ENCODE measurements around the gene TGFBR3L. TPM values are rescaled to one million over a fixed set of nuclear protein-coding genes. Genes with fewer than 3 reads are reported as not detected.

TGFBR3L gene
- total RNA-seq, 3 donors from 2014 or later: 2.3 TPM; not detected in 2

DNA sequence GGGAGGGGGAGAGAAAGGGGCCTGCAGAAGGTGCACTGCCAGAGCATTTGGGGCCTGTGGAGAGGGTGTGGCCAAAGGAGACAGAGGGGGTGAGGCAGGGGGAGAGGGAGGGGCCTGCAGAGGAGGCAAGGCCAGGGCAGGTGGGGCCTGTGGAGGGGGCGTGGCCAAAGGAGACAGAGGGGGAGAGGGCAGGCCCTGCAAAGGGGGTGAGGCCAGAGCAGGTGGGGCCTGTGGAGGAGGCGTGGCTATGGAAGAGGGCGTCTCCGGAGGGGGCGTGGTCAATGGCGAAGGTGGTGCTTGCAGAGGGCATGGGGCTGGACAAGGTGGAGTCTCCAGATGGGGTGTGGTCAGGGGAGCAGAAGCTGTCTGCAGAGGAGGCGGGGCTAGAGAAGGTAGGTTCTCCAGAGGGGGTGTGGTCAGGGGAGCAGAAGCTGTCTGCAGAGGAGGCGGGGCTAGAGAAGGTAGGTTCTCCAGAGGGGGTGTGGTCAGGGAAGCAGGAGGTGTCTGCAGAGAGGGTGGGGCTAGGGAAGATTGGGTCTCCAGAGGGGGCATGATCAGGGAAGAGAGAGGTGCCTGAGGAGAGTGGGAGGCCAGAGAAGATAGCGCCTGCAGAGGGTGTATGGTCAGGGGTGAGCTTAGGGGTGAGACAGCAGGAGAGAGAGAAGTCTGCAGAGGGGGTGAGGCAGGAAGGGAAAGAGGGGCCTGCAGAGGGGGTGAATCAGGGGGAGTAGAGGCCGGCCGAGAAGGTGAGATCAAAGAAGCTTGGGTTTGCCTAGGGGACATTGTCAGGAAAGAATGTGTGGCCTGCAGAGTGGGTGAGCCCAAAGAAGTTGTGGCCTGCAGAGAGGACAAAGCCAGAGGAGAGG, 43.8 kb upstream of the TGFBR3L start:
- peak overlapping the region in 2 of 3 donors; percentile 36 to 54 for H3K4me3 ChIP-seq
- peaks cover 5 to 20% of the 10 kb centered on the region in 2 donors for H3K27me3 ChIP-seq
- H3K9me3 ChIP-seq: no peaks in the 10 kb centered on the region
- intact Hi-C loops (cut with DNase I; ENCODE audit: low total_unique reads): no loop called here
- TF ChIP-seq POLR2AphosphoS5 (IDR thresholded peaks at IDR 0.05) (no peak), POLR2A (IDR thresholded peaks at IDR 0.05) (no peak)
- TF ChIP-seq, protein P1, sequence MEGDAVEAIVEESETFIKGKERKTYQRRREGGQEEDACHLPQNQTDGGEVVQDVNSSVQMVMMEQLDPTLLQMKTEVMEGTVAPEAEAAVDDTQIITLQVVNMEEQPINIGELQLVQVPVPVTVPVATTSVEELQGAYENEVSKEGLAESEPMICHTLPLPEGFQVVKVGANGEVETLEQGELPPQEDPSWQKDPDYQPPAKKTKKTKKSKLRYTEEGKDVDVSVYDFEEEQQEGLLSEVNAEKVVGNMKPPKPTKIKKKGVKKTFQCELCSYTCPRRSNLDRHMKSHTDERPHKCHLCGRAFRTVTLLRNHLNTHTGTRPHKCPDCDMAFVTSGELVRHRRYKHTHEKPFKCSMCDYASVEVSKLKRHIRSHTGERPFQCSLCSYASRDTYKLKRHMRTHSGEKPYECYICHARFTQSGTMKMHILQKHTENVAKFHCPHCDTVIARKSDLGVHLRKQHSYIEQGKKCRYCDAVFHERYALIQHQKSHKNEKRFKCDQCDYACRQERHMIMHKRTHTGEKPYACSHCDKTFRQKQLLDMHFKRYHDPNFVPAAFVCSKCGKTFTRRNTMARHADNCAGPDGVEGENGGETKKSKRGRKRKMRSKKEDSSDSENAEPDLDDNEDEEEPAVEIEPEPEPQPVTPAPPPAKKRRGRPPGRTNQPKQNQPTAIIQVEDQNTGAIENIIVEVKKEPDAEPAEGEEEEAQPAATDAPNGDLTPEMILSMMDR (IDR thresholded peaks at IDR 0.05): no peak
- H3K36me3 ChIP-seq: no peaks in the 10 kb centered on the region
- H3K4me1 ChIP-seq: peaks cover 0 to 8% of the 10 kb centered on the region in 2 donors
- no peak overlapping the region for H3K27ac ChIP-seq
- DNase-seq (ENCODE audit: low spot score in 2 of 2): peak in 1 of 2 donors; percentile 84

- peak overlapping the region; percentile 28 to 52 for H3K27ac ChIP-seq
Measured at GRCh38 chr19:7871437-7872305, 43.0 kb upstream of the TGFBR3L start.

DNA sequence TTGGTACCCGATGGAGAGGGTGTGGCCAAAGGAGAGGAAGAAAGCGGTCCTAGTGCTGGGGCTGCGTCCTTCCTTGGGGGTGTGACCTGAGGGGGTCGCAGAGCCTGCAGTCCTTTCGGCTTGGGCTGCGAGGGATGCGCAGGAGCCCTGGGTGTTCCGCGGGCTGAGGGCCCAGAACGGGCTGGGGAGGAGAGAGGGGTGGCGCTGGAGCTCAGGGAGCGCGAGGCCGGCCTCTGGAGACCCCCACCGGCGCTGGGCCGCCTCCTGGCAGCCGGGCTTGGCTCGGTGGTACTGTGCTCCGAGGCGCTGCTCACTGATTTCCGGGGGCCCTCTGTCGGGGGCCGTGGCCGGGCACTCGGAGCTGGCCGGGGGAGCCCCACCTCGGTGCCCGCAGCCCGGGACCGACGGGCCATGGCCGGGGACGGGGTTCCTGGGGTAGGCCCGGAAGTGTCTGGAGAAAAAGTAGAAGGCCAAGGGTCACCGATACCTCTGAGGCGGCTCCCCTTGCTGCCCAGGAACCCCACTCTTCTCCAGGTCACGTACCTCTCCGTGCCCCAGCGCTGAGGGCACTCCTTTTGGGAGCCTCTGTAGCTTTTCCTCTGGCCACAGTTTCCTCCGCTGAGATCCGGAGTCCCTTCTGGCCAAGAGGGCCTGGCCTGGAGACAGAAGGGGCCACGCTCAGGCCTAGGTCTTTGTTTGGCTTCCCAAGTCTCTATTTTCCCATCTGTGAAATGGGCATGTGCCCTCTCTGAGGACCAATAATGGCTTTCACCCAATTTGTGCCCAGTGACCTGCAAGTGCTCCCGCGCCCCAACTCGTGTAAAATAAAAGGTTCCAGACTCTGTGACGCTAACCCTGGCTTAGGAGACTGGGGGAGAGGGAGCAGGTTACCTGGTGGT, 42.1 kb upstream of the TGFBR3L start:
- Histone ChIP-seq H3K36me3 (no peaks in the 10 kb centered on the region), H3K9me3 (no peaks in the 10 kb centered on the region), H3K27ac (peak overlapping the region; percentile 1 to 28), H3K4me1 (peaks cover 0 to 8% of the 10 kb centered on the region in 2 donors), H3K4me3 (peak overlapping the region in 2 of 3 donors; percentile 36 to 54), H3K27me3 (peaks cover 5 to 20% of the 10 kb centered on the region in 2 donors)
- intact Hi-C loops (cut with DNase I; ENCODE audit: low total_unique reads): loop anchor here (1.0 kb wide), 1 partner anchor 18 kb away; no protein-coding TSS in a partner anchor
- TF ChIP-seq POLR2A (IDR thresholded peaks at IDR 0.05) (no peak), POLR2AphosphoS5 (IDR thresholded peaks at IDR 0.05) (no peak)
- TF ChIP-seq, protein P1 (IDR thresholded peaks at IDR 0.05): no peak
- no peak for DNase-seq (ENCODE audit: low spot score in 2 of 2)

More at GRCh38 chr19:7871437-7872305, 43.0 kb upstream of the TGFBR3L start:
- Histone ChIP-seq H3K27me3 (peaks cover 5 to 20% of the 10 kb centered on the region in 2 donors), H3K9me3 (no peaks in the 10 kb centered on the region), H3K36me3 (no peaks in the 10 kb centered on the region), H3K4me3 (peak overlapping the region in 2 of 3 donors; percentile 36 to 54), H3K4me1 (peaks cover 0 to 8% of the 10 kb centered on the region in 2 donors)
- peak; percentile 93 to 97 for DNase-seq (ENCODE audit: low spot score in 2 of 2)
- intact Hi-C loops (cut with DNase I; ENCODE audit: low total_unique reads): no loop called here
- TF ChIP-seq POLR2A (IDR thresholded peaks at IDR 0.05) (no peak), POLR2AphosphoS5 (IDR thresholded peaks at IDR 0.05) (no peak)
- TF ChIP-seq, protein P1 (IDR thresholded peaks at IDR 0.05): no peak

DNA sequence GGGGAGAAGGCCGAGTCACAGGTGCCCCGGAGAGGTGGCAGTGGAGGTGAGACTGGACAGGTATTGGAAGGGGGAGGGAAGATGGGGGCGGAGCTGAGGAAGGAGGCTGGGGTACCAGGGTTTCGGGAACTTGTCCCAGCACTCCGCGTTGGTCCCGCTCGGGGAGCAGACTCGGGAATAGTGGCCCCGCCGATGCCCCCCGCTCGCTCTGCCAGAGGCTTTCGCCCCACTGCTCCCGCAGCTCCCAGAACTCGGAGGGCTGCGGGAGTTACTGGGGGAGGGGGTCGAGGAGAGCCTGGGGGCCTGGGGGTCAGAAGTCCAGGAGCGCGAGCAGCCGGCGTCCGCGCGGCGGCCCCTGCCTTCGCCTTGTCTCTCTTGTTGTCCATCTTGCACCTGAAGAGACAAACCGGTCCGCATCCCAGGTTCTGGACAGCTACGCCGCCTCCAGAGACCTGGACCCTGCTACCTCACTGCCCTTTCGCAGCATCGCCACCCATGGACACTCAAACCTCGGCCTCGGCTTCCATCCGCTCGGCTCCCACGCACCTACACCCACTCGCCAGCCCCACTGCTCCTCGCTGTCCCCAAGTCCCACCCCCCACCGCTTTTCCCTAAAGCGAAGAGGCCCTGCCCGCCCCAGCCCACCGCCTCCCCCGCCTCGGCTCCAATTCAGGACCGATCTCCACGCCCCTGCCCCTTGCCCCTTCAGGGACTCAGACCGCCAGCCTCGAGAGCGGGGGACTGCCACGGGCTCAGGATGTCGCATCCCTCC, 41.1 kb upstream of the TGFBR3L start:
- H3K9me3 ChIP-seq: no peaks in the 10 kb centered on the region
- intact Hi-C loops (cut with DNase I; ENCODE audit: low total_unique reads): loop anchor here (1.0 kb wide), 1 partner anchor 17 kb away; no protein-coding TSS in a partner anchor
- H3K4me3 ChIP-seq: peak overlapping the region in 2 of 3 donors; percentile 56 to 76
- H3K27ac ChIP-seq: peak overlapping the region in 1 of 2 donors; percentile 70
- peaks cover 5 to 20% of the 10 kb centered on the region in 2 donors for H3K27me3 ChIP-seq
- peaks cover 0 to 8% of the 10 kb centered on the region in 2 donors for H3K4me1 ChIP-seq
- H3K36me3 ChIP-seq: no peaks in the 10 kb centered on the region
- no peak for DNase-seq (ENCODE audit: low spot score in 2 of 2)
- no peak for TF ChIP-seq POLR2A (IDR thresholded peaks at IDR 0.05)
- no peak for TF ChIP-seq POLR2AphosphoS5 (IDR thresholded peaks at IDR 0.05)
- TF ChIP-seq, protein P1 (IDR thresholded peaks at IDR 0.05): no peak
